Activated CD8-positive, alpha-beta memory T cell treated with anti-CD3 and anti-CD28 coated beads, Interleukin-2, amount 50 U/mL, for 48 hours (primary cell): ENCODE results near the gene DAPK2.

Experiments
- DNase-seq: peaks from one replicate; pipeline ENCODE4 v3.0.0-alpha.2; 2020

The DAPK2 gene

DNA sequence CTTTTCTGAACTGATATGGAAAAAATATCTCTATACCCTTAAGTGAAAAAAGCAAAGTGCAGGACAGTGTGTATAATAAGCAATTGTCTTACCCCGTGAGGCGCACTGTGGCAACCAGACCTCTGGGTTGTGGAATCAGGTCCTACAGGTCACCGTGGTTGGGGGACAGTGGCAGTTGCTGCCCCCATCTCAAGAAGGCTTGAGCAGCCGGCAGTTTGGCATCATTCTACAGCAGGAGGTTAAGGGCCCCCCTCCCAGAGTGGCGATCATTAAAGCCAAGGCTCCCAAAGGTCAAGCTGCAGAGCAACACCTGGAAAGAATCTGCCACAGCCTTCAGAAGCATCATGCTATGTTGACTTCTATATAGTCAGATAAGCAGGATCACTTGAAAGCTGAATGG is 156.5 kb downstream of the DAPK2 start:
- DNase-seq = no peak

DNA sequence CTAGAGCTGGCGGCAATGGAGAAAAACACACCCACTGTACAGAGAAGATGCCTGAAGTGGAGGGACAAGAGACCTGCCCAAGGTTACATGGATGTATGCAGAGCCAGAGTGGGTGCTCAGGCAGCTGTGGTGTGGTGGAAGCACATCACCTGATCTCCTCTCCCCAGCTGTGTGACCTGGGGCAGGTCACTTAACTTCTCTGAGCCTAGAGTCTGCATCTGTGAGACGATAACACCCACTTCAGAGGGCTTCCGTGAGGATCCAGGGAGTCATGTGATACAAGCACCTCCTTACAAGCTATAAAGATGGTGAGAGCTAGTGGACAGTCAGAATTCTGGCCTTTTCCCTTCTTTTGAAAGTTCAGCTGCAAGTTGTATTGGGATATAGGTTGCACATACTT is 157.5 kb downstream of the DAPK2 start:
- DNase-seq = no peak

DNA sequence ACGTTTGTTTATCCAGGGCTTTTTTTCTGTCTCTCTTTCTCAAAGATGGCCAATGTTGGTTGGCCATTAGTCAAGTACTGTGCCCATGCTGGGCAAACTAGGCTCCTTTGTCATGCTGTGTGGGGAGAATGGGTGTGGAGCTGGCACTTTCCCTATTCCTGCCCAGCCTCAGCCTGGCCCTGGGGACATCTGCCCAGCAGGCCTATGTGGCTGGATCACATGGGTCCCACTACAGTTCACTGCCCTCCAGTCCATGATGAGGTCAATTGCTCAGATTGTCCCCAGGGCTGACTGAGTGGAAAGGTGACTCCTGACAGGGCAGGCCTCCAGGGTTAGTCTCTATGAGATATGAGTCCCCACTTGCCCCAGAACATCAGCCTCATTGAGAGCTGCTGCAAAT is 158.1 kb downstream of the DAPK2 start:
- no peak for DNase-seq

DNA sequence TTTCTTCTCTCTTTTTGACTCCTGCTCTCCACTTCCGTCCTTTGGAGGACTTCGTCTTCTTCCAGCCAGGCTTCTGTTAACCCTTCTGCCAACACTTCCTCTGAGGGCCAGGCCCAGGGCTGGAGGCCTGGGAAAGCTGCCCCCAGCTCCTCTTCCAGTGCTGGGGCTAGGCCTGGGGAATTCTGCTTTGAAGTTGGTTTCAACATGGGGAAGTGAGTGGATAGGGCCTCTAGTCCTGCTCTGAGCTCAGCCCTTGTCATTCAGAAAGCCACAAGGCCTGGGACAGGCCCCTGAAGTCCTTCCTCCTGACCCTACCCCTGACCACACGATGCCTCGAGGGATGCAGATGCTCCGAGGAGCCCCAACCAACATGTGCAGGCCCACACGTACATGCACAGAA is 158.7 kb downstream of the DAPK2 start:
- no peak for DNase-seq

DNA sequence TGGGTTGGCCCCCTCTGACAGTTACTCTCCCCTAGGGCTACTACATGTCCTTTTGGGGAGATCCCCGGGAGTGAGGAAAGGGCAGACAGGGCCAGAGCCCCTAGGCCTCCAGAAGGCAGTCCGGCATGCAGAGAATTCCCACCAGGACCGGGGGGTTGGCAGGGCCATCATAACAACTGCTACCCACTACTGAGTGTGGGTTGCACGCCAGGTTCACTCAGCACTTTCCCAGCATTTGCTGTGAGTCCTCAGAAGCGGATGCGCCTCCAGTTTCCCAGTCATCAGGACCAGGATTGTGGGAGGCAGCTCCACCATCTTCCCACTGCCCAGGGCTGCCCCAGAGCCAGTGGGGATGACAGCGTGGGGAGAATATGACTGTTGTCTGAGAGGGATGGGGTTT is 161.3 kb downstream of the DAPK2 start:
- no peak for DNase-seq

DNA sequence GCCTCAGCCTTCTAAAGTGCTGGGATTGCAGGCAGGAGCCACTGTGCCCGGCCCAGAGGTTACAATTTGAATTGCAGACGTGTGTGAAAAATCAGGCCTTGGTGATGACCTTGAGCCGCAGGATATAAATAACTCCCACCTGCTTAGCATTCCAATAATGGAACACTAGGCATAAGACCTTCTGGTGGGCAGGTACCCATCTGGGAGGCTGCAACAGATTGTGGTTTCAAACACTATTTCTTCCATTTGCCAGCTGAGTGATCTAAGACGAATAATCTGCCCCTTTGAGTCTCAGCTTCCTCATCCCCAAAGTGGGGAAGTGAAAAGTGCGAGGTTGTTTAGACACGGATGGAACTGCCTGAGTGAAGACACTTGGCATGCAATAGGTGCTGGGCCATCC is 164.9 kb downstream of the DAPK2 start:
- DNase-seq = no peak

DNA sequence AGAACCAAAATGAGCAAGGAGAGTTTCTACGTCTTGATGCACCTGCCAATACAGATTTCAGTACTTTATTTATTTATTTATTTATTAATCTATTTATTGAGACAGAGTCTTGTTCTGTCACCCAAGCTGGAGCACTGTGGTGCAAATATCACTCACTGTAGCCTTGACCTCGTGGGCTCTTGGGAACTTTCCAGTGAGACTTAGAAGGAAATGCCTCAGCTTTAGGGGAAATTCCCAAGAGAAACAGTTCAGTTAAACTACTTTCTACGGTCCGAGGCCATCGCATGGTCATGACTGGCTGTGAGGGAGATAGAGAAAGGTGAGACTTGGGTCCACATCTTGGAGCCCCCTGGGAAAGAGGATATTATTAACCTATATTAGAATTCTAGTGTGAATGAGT is 165.5 kb downstream of the DAPK2 start:
- no peak for DNase-seq

DNA sequence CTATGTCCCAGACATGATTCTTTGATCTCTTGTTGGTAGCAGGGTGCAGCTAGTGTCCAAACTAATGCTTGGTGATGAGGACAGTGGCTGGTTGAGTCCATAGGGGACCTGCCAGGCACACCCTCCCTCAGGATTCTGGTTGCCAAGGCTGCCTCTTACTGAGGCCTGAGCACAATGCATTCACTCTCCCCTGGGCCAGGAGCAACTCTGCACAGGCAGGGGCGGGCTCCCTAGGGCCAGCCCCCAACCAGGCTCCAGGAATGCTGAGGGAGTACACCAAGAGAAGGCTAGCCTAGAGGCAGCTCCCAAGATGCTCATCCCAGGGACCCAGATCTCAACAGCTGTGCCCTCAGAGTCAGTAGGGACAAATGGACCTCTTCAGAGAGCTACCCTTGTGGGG is 166.3 kb downstream of the DAPK2 start:
- no peak for DNase-seq

DNA sequence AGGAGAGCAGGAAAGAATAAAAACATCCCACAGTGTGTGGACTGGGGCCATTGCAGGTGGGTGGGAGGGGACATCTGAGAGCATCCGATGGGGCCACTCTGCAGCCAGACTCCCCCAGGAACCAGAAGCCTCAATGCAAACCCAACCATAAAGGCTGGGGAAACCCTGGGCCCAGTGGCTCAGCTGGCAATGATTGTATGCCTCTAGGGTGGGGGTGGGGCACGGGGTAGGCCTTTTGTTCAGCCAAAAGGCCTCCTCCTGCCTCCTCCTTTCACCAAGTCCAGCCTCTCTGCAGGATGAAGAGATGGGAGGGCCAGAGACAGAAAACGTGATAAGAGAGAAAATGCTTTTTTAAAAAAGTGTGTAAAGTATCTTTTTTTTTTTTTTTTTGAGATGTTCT is 167.1 kb downstream of the DAPK2 start:
- no peak for DNase-seq

DNA sequence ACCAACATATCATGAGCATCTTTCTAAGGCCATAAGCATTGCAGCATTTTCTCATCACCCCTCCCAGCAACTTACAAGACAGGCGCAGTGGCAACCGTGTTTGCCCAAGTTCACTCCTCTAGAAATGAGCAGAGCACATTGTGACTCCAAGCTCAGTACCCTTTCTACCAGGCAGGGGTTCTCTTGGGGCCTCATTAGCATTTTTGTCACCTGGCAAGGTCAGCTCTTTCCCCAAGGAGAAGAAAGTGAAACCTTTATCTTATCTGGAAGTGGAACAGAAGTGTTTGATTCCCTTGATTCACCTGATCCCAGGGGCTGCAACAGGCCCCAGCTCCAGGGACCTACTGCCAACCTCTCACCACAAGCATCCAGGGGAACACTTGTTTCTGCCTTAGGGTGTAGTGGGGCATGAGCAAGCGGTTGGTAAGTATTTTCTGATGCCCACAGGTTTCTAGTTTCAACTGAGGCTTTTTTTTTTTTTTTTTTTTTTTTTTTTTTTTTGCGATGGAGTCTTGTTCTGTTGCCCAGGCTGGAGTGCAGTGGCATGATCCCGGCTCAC is 168.5 kb downstream of the DAPK2 start:
- DNase-seq = no peak

DNA sequence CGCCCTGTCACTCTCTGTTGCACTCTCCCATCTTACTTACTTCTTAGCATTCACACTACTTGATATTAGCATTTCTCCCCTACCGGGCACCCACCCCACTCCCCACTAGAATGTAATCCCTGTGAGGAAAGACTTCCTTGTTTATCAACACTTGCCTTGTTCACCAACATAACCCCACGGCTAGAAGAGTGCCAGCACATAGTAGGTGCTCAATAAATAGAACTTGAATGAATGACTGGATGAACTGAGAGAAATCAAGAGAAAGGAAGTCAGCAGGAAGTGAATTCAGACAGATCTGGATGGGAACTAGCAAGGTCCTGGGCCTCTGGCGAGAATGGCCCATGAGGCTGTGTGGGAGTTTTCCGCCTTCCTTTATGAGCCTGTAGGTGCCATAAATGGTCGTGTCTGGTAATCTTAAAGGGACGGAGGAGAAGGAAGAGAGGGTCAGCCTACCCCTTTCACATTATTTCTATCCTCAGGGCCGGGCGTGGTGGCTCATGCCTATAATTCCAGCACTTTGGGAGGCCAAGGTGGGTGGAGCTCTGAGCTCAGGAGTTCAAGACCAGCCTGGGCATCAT is 170.1 kb downstream of the DAPK2 start:
- DNase-seq = no peak

DNA sequence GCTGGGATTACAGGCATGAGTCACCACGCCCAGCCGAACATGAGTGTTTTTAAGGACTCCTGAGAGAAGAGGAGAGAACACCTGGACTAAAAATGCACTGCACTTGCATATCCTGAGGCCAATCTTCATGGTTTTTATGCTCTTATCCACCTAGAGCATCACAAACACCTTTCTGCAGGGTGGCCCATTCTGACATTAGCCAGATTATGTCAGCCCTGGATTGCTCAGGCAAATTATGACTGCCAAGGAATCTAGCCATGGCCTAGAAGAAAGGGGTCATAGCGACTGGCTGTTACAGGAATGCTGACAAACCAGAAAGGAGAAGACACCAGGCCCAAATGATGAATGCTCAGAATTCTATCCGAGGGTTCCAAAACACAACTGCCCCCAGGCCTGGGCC is 171.7 kb downstream of the DAPK2 start:
- DNase-seq = no peak

DNA sequence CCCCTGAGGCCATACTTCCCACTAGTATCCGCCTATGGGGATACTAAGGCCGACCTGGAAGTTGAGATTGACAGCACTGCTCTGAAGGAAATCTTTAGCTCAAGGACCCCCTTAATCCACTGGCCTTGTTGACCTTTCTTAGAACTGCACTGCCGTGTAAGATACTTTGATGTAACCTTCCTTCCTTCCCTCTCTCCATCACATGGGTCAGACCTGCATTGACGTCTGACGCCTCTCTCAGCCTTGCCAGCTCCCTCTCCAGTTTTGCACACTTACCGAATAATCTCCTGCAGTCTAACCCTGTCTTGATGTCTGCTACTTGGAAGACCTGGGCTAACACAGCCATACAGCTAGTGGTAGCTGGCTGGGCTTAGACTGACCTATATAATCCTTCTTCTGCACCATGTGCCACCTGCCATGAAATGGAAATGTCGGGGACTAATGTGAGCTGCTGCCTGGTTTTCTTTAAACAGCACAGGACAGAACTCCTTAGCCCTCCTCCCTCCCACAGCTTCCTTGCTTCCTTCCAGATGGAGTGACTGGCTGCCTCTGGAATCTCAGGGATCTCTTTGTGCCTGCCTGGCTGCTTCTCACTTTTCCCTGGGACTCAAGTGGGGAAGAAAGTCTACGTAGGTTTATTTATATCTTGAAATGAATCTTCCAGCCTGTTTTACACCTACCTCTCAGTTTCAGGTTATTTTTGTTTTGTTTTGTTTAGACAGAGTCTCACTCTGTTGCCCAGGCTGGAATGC is 173.3 kb downstream of the DAPK2 start:
- no peak for DNase-seq

DNA sequence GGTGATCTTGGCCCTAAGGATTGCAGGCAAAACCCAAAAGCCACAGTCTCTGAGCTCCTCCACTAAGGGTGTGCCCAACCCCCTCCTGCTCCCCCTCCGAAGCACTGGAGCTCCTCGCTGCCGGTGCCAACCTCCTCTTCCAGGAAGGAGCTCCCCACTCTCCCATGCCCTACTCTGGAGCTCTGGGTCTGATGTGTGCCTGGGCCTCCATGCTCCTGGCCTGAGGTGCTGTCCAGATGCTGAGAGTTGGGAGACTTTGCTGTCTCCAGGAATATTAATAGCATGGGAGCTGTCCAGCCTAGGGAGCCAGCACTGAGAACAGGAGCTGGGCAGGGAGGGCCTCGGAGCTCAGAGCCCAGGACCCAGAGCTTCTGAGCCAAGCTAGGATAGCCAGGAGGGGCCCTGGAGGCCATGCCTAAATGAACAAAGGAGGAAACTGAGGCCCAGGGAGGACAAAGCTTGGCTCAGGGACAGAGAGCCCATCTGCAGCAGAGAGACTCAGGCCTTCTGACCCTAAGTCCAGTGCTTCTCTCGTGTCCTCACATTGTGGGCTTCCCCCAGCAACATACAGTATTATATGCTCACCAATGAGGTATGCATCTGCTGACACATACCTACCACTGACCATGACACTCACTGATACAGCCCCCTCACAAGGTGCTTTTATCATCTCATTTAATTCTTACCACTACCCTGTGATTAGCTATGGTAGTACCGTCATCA is 175.6 kb downstream of the DAPK2 start:
- DNase-seq = no peak

DNA sequence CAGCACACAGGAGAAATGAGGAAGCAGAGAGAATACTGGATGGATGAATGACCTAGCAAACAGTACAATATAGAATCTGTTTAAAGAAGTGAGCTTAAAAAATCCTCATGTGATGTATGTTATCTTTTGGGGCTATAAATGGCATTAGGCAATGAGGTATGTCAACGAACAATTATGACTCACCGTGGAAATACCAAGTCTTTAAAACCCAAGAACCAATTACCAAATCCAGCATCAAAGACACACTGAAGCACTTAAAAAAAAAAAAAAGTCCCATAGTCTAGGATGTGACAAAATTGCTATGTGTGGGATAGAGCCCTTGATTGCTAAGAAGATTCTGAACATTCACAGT is 176.3 kb downstream of the DAPK2 start:
- DNase-seq = no peak

DNA sequence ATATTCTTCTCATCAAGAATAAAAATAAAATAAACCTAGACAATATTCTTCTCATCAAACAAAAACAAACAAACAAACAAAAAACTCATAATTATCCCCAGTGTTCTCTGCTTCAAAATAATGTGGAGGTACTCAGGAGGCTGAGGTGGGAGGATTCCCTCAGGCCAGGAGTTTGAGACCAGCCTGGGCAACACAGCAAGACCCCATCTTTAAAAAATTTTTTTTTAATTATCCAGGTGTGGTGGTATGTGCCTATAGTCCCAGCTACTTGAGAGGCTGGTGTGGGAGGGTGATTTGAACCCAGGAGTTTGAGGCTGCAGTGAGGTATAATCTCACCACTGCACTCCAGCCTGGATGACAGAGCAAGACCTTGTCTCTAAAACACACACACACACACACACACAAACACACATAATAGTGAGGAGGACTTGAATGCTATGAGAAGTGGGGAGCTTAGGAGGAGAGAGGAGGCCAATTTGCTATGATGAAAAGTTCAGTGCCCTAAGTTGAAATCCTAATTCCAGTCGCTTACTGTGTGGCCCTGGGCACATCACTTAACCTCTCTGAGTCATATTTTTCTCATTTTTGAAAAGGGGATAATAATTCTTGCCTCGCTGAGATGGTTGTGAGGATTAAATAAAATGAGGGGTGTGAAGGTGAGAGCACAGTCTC is 176.8 kb downstream of the DAPK2 start:
- DNase-seq = no peak

DNA sequence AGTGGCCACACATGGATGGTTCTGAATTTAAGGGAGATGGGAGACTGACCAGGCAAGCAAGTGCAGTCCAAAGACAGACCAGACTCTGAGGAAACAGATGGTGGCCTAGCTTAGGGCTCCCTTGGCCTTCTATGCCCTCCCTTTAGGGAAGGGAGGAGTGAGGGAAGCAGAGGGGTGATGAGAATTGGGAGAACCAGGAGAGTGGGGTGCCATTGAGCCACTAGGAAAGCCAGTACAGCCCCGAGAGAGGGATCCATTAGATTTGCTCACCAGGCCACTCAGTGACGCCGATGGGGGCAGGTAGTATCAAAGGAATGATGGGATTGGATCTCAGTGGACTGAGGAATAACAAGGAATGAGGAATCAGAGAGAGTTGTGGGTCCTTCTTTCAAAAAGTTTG is 182.1 kb downstream of the DAPK2 start:
- no peak for DNase-seq

DNA sequence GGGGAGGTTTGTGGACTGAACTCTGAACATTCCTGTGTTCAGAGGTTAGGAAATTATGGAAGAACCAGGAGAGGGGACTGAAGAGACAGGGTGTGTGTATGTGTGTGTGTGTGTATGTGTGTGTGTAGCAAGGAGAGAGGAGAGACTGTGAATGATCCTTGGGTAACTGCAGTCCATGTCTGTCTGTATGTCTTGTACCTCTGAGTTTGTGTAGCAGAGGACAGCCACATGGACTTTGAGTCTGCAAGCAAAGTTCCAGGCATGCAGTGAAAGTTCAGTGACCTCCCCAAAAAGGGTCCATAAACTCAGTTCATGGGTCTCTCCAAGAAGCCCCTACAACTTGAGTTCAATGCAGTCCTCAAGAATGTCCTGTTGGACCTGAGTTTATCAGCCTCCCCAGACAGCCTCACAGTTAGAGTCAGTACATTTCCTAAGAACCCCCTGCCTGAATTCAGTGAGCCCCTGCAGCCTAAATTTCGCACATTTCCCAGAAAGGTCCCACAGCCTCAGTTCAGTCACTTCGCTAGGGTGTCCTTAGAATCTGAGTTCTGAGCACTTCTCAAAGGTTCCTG is 184.3 kb downstream of the DAPK2 start:
- DNase-seq = no peak

DNA sequence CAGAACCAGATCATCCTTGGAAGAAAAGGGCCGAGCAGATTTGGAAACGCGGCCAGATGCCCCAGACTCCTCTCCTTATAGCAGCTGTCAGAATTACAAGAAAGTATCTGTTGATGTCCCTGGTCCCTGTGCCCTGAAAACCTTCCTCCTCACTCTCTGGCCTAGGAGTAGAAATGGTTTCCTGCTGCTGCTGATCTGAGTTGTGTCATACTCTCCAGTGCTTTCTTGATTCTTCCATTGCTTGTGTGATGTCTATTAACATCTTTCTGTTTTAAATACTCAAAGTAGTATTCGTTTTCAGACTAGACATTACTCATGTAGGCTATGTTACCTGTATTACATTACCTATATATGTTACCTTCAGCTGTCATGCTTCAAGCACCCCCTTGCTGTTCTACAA is 185.7 kb downstream of the DAPK2 start:
- DNase-seq = no peak

DNA sequence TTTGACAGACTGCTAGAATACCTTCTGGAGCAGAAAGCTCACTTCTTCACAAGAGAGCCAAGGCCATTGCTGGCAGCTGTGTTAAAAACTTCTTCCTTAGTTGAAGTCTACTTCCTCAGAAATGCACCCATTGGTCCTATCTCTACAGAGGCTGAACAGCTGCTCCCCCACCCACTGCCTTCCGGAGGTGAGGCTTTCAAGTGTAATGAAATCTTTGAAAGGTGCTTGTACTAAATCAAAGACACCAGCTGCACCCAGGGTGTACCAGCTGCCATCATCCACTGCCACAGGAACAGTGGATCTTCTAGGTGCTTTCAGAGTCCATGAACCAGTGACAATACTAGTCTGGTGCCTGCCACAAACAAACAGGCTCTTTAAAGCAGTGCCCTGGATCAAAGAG is 186.1 kb downstream of the DAPK2 start:
- peak; percentile 62 for DNase-seq

DNA sequence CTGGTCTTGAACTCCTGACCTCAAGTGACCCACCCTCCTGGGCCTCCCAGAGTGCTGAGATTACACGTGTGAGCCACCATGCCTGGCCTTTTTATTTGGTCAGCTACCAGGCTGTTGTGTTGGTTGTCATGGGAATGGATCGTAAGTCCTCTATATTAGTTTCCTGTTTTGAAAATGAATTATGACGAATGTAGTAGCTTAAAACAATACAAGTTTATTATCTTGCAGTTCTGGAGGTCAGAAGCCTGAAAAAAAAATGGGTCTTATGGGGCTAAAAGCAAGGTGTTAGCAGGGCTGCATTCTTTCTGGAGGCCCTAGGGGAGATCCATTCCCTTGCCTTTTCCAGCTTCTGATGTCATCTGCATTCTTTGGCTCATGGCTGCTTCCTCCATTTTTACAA is 187.4 kb downstream of the DAPK2 start:
- DNase-seq = no peak

DNA sequence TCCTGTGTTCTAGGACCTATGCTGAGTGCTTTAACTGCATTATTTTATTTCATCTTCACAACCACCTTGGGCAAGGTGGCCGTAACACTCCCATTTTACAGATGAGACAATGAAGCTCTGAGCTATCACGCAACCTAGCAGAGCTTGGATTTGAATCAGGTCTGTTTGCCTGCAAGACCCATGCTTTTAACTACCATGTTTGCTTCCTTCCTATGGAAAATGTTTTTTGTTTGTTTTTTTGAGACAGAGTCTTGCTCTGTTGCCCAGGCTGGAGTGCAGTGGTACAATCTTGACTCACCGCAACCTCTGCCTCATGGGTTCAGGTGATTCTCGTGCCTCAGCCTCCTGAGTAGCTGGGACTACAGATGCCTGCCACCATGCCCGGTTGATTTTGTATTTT is 187.8 kb downstream of the DAPK2 start:
- no peak for DNase-seq

DNA sequence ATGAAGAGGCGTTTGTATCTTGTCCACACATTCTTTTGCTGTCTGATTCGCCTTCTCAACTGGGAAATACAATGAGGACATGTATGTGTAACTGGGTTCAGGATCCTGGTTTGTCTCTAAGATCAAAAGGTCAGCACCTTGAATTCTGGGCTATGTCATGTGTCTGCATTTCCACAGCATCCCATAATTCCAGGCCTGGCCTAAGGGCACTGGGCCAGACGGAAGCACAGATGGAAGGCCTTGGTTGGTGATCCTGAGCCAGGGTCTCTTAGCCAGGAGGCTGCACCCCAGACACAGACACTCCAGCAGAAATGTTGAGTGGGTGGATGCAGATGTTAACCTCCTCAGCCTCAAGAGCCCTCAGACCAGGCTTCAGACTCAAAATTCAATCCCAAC is 188.8 kb downstream of the DAPK2 start:
- no peak for DNase-seq
